Loucy (cell line): ENCODE measurements around the gene NLRP4.

Experiments
- H2AFZ ChIP-seq: fragments of 200-600 bp; sonication (generic); 2 replicates; pipeline ENCODE4 v1.6.0; 2016; ENCODE audit warnings: antibody characterized with exemption, mild to moderate bottlenecking, low read length, moderate library complexity
- H3F3A ChIP-seq: fragments of 200-600 bp; 2 replicates; pipeline ENCODE4 v1.6.0; 2016; ENCODE audit warnings: antibody characterized with exemption, low read depth, mild to moderate bottlenecking
- H3K27me3 ChIP-seq: fragments of 200-600 bp; sonication (generic); 2 replicates; pipeline ENCODE4 v1.6.1; 2014; ENCODE audit warnings: low read length, mild to moderate bottlenecking; ENCODE audit not compliant: insufficient read depth, poor library complexity, severe bottlenecking
- H3K36me3 ChIP-seq: fragments of 200-600 bp; sonication (generic); 2 replicates; pipeline ENCODE4 v1.6.1; 2016; ENCODE audit warnings: low read length; ENCODE audit not compliant: insufficient read depth
- H3K4me1 ChIP-seq: fragments of 200-600 bp; sonication (generic); 2 replicates; pipeline ENCODE4 v1.5.1; 2014; ENCODE audit warnings: low read length, mild to moderate bottlenecking; ENCODE audit not compliant: insufficient read depth, poor library complexity, severe bottlenecking
- H3K4me2 ChIP-seq: fragments of 200-600 bp; sonication (generic); 2 replicates; pipeline ENCODE4 v1.6.0; 2014; ENCODE audit warnings: antibody characterized with exemption, low read length, low read depth, mild to moderate bottlenecking; ENCODE audit not compliant: poor library complexity, severe bottlenecking
- H3K4me3 ChIP-seq: fragments of 200-600 bp; sonication (generic); 2 replicates; pipeline ENCODE4 v1.5.1; 2014; ENCODE audit warnings: low read length, mild to moderate bottlenecking, mixed read lengths; ENCODE audit not compliant: poor library complexity, severe bottlenecking
- H3K79me2 ChIP-seq: fragments of 200-600 bp; sonication (generic); 2 replicates; pipeline ENCODE4 v1.6.1; 2014; ENCODE audit warnings: low read length; ENCODE audit not compliant: insufficient read depth
- H3K9ac ChIP-seq: fragments of 200-600 bp; sonication (generic); 2 replicates; pipeline ENCODE4 v1.6.0; 2014; ENCODE audit warnings: mild to moderate bottlenecking, low read depth, low read length, moderate library complexity; ENCODE audit not compliant: poor library complexity, severe bottlenecking
- H3K9me2 ChIP-seq: fragments of 200-600 bp; sonication (generic); replicated peaks from 2 replicates; pipeline ENCODE4 v1.6.1; 2016; ENCODE audit warnings: low read depth, low read length, mixed read lengths
- H3K9me3 ChIP-seq: fragments of 200-600 bp; sonication (generic); 2 replicates; pipeline ENCODE4 v1.6.1; 2014; ENCODE audit warnings: mild to moderate bottlenecking, antibody characterized with exemption, low read length, low read depth; ENCODE audit not compliant: insufficient read depth
- H4K20me1 ChIP-seq: fragments of 200-600 bp; sonication (generic); 2 replicates; pipeline ENCODE4 v1.6.0; 2014; ENCODE audit warnings: antibody characterized with exemption, low read length, mild to moderate bottlenecking; ENCODE audit not compliant: insufficient read depth, poor library complexity, severe bottlenecking
- CTCF ChIP-seq: fragments of 200-600 bp; sonication (generic); conservative IDR thresholded peaks from 2 replicates; pipeline ENCODE4 v1.5.1; 2014; ENCODE audit warnings: mild to moderate bottlenecking, antibody characterized with exemption, low read length
- EZH2phosphoT487 ChIP-seq: fragments of 200-600 bp; IDR thresholded peaks from 2 replicates; pipeline ENCODE4 v1.6.1; 2018; ENCODE audit warnings: antibody characterized with exemption, mild to moderate bottlenecking, moderate library complexity, borderline replicate concordance

NLRP4 gene

GRCh38 chr19:55898911-55899310, 62.6 kb downstream of the NLRP4 start:
- Histone ChIP-seq H3K9me2 (no peaks in the 10 kb centered on the region), H3K4me3 (no peak overlapping the region), H2AFZ (no peak overlapping the region), H3K4me2 (no peak overlapping the region), H3K36me3 (no peaks in the 10 kb centered on the region), H3F3A (no peaks in the 10 kb centered on the region), H3K79me2 (no peaks in the 10 kb centered on the region), H3K9ac (no peak overlapping the region), H4K20me1 (no peaks in the 10 kb centered on the region), H3K4me1 (no peaks in the 10 kb centered on the region), H3K9me3 (no peaks in the 10 kb centered on the region; the same call in 1 of the 2 replicates), H3K27me3 (no peaks in the 10 kb centered on the region)
- TF ChIP-seq CTCF = no peak
- TF ChIP-seq EZH2phosphoT487 = no peak

DNA sequence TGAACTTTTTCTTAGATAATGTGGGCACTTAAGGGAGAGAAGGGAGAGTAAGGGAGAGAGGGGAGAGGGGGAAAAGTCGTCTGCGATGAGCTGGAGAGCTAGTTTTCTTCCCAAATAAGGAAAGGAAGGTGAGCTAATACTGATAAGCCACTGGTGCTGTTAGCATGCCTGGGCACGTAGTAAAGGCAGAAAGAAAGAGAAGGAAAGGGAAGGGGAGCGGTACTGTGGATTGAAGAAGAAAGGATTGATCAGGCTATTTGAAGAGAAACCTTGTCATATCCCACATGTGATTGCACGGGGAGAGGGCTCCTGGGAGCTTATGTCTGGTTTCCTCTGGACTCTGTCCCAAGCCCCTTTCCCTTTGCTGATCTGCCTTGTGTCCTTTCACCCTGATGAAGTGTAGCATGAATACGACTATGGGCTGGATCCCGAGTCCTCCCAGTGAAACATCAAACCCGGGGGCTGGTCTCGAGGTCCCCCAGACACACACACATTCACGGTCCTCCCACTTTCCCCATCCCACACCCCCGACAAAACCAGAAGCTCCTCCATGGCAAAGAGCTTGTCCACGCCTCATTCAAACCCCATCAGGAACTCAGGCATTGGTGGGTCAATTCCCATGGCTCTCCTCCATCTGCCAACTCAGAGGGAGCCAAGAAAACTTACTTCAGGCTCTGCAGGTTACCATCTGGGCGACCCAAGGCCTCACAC, 65.2 kb downstream of the NLRP4 start:
- TF ChIP-seq CTCF = no peak
- TF ChIP-seq EZH2phosphoT487 = no peak
- Histone ChIP-seq H2AFZ (no peak overlapping the region), H3K4me2 (no peak overlapping the region), H3F3A (no peaks in the 10 kb centered on the region), H3K36me3 (no peaks in the 10 kb centered on the region), H3K4me1 (no peaks in the 10 kb centered on the region), H3K9ac (no peak overlapping the region), H4K20me1 (no peaks in the 10 kb centered on the region), H3K79me2 (no peaks in the 10 kb centered on the region), H3K9me2 (no peaks in the 10 kb centered on the region), H3K4me3 (no peak overlapping the region), H3K9me3 (no peaks in the 10 kb centered on the region), H3K27me3 (no peaks in the 10 kb centered on the region)

DNA sequence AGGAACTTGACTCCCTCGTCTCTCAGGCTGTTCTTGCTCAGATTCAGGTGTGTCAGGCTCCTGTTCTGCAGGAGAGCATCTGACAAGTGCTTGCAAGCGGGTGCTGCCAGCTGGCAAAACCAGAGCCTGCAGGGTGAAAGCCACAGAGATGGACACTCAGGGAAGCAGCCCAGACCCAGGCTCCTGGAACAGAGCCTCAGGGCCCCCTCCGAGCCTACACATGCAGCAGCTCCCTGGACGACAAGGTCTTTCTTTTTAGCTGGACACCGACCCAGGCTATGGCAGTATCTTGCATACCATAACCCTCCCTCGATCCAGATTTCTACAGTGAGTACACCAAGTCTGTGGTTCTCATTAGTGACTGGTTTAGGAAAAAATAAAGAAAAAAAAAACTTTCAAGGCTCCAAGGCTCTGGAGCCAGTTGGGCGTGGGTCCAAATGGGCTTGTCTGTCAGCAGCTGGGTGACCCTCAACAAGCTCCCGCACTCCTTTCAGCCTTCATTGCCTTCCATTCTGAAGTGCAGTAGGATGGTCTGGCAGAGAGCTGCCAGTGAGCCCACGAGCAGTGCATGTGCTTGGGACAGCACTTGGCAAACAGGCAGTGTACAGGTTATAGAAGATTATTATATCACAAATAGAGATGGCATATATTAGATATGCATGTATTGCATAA, 65.9 kb downstream of the NLRP4 start:
- H3K27me3 ChIP-seq = no peaks in the 10 kb centered on the region
- no peaks in the 10 kb centered on the region for H3K36me3 ChIP-seq
- H3K9ac ChIP-seq = no peak overlapping the region
- H4K20me1 ChIP-seq = no peaks in the 10 kb centered on the region
- H3K4me1 ChIP-seq = no peaks in the 10 kb centered on the region
- H3K79me2 ChIP-seq = no peaks in the 10 kb centered on the region
- no peak overlapping the region for H3K4me3 ChIP-seq
- TF ChIP-seq CTCF (no peak), EZH2phosphoT487 (no peak)
- no peaks in the 10 kb centered on the region for H3F3A ChIP-seq
- H3K9me3 ChIP-seq = no peaks in the 10 kb centered on the region
- H3K4me2 ChIP-seq = no peak overlapping the region
- no peaks in the 10 kb centered on the region for H3K9me2 ChIP-seq
- no peak overlapping the region for H2AFZ ChIP-seq
